Measurements from ENCODE around the gene PTPRD.

The PTPRD gene

DNA sequence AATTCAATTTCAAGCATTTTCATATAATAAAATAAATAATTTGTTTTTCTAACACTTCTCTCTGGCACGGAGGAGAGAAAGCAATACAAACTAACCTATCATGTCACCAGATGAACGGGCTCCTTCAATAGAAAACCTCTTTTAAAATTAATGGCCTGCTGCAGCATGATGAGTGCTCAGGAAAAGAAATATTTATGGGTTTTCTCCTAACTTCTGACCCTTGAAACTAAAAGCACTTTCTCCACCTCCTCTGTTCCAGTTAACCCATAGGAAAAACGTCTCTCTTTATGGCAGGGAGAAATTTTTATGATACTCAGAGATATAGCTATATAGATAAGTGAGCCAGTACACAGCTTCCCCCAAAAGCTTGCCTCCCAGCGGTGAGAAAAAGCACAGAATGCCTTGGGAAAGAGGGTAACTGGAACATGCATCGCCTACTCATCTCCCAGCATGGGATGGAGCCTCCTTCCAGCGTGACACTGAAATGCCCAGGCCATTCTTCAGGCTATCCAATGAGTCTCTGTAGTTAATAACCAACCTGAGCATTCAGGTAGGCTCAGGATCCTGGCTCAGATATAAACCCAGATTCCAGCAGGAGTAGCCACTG lies 1850.2 kb downstream of the PTPRD start:
- DNase-seq (ENCODE audit: low spot score) = no peak

DNA sequence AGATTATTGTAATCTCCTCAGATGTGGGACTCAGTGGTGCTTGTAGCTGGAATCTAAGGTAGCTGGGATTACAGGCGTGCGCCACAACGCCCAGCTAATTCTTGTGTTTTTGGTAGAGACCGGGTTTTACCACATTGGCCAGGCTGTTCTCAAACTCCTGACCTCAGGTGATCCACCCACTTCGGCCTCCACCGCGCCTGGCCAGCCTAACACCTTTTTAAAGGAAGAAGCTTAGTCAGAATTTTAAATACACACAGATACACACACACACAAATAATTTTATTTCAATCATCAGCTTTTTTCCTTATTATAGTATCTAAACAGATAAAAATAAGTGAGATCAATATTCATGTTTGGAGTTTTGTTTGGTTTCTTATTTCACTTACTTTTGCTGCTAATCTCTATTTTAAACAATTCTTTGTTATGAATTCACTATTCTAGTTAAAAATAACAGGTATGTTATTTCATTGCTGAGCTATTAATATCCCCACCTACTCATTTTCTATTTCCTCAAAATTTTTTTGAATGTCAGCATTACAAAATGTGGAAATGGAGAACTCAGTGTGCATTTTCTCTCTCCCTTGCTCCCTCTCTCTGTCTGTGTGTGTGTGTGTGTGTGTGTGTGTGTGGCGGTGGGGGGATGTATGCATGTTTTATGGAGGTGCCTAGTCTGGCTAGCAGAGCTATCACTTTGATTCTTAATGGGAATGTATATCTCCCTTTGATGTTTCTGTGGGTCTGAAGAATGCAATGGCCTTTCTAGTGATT lies 1852.6 kb downstream of the PTPRD start:
- DNase-seq (ENCODE audit: low spot score) = no peak

DNA sequence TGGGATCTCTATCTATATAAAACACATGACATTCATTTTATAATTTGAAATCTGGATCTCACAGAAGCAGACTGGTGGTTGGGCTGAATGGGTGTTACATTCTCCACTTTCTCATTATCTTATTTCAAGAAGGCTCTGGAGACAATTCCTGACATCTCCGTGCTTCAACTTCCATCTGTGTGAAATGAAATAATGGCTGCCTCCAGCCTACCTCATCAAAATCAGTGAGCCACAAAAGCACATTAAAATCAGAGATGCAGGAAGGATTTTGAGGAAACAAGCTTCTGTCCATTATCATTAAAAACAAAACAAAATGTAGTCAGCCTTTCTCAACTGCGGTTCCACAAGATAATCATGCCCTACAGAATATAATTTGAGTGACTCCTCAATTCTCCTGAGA lies 1854.9 kb downstream of the PTPRD start:
- no peak for DNase-seq (ENCODE audit: low spot score)

DNA sequence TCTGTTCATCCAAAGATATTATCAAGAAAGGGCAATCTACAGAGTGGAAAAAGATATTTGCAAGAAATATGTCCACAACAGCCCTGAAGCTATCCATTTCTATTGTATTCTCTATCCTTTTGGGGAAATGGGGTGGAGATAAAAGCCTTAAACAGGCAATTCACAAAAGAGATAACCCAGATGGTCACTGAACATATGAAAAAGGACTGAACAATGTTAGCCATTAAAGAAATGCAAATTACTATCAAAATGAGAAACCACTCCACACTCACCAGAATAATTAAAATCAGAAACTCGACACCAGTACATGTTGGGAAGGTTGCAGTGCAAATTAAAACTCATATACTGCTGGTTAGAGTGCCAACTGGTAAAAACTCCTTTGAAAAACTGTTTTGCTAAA lies 1858.1 kb downstream of the PTPRD start:
- DNase-seq (ENCODE audit: low spot score) = no peak

DNA sequence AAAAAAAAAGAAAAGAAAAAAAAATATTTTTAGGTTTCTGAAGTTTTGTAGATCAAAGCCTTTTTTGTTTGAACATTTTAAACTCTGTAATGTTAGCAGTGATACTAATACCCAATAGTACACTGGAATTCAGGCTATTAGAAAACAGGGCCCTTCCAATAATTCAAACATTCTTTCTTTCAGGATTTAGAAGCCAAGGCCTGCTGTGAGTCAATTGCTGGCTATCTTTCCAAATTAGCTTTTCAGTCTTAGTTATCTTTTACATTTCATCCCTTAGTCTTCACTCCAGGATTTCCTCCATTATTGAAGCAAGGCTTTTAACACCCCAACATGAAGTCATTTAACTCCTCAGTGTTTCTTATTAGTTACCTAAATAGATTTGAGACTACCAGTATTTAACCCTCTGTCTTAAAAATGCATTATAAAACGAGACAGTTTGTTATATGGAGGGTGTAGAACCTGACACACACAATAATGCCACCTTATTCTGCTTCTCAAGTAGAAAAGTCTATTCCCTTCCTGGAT lies 1861.3 kb downstream of the PTPRD start:
- no peak for DNase-seq (ENCODE audit: low spot score)

DNA sequence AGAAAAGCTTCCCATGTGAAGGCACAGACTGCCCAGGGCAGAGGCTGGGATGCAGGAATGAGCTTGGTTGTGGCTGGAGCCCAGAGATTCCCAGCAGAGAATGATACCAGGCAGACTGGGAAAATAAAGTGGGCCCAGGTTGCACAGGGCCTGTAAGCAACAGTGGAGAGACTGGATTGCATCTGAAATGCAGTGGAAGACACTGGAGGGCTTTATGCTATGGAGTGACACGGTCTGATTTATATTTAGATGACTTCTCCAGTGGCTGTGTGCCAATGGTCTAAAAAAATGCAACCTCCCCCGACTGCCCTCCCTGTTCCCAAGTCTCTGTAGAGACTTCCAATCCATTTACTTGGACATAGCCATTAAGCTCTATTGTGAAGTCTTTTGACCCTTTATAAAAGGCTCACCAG lies 1862.2 kb downstream of the PTPRD start:
- DNase-seq (ENCODE audit: low spot score) = no peak

DNA sequence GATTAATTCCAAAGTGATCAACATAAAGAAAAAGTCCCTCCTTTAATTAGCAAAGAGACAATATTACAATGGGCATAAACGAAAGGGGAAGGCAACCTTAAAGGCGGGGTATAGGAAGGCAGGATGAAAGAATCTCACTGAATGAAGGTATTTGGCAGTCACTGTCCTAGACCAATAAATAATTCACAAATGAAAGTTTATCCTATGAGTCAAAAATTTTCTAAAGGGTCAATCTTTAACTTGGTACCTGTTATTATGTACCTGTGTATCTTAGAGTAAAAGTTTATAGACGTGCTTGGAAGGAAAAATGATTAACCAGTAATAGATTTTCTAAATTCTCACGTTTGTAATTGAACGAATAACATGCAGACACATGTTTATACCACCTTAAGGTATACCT lies 1867.5 kb downstream of the PTPRD start:
- DNase-seq (ENCODE audit: low spot score) = no peak

DNA sequence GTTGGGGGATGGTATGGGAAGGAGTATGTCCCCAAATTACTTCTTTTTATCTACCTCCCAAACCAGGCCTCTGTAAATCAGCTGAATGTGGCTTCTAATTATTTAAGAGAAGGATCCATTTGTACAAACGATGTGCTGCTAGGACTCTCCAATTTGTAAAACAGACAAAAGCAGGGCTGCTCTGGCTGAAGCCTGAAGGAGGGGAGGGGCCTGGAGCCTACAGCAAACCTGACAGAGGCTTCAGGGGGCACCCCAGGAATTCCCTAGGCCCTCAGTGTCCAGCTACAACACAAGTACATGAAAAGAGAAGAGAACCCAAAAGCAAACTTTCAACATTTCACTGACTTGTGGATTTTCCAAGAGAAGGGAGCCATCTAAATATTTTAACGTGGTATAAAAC lies 1873.9 kb downstream of the PTPRD start:
- no peak for DNase-seq (ENCODE audit: low spot score)

DNA sequence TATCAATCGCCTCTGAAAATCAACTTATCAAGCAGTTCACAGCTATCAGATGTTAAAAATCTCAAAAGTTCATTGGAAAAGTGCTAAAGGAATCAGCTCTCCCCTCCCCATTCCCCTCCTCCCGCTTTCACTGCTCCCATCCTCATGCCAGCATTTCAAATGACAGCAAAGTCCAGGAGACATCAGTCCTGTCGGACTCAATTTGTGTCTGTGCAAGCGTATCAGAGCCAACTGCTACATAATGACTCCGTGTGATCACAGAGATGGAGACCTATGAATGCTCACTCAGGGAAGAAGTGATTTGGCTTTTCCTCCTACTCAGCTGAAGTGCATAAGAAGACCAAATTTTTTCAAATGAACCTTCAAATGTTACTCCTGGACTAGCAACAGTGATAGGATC lies 1876.0 kb downstream of the PTPRD start:
- no peak for DNase-seq (ENCODE audit: low spot score)

DNA sequence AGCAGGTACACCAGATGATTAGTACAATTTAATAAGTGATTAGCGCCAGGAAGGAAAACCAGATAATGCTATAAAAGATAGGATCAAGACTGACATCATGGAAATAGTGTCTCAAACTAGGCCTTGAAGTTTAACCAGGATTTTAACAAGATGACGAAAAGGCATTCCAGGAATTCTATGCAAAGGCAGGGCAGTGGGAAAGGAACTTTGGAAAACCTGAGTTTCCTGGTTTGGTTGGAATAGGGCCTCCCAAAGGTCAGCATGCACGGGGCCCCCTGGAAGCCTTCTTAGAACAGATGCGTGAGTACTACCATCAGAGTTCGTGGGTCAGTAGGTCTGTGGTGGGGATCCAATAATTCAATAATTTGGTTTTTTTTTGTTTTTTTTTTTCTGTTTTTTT lies 1878.0 kb downstream of the PTPRD start:
- no peak for DNase-seq (ENCODE audit: low spot score)

DNA sequence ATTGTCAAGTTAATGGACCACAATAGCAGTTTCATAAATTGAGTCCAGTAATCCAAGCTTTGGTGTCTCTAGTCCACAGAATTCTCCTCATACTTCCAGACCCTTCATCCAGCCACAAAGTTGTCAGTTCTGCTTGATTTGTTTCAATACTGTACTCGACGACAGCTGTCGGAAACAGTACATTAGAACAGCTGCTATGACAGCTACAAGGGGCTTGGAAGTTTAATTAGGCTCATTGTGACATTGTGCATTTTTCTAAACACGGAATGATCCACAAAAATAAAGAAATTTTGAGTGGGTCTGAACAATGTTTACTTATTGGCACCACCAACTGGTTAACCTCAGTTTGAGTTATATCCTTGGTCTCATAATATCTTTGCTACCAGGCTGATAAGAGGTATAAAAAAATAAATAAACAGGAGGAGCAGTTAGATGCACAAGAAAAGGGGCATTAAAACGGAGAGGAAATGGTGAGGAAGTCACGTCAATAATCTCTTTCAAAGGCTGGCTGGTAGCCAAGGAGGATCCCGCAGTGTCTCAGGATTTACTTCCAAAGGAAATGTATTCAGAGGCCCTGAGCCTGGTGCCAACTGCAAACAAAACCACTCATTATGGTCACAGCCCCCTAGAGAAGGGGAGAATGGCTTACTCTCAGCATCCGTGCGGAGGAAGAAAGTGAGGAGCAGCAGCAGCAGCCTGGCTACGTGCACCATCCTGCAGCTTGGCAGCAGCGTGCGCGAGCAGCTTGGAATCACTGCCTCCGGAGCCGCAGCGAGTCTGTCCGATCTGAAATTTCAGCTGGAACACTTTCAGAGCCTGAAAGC lies 1879.5 kb downstream of the PTPRD start:
- no peak for DNase-seq (ENCODE audit: low spot score)

DNA sequence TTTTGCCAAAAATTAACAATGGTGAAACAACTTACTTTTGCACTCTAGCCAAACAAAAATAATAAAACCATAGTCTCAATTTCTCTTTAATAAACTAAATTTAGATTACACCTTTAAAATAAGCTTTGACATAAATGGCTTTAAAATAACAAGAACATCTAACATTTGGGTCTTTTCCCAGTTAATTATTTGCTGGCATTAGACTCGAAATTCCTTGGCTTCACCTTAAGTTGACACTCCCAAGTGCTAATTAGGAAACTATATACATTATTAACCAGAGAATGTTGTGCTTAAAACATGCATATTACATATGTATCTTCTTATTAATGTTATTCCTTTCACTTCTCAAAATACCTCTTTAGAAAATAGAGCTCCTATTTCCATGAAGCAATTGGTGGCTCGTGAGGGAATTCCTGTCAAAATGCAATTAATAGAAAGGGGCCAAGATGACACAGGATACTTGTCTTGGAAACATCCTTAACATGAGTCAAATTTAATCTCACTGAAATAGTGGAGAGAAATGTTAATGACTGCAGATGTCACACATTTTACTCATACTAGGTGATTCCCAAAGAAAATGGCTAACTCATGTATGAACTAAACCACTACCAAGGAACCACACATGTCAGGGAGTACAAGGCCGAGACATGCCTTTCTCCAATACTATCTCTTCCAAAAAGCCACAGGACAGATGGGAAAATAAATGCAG lies 1880.3 kb downstream of the PTPRD start:
- no peak for DNase-seq (ENCODE audit: low spot score)

DNA sequence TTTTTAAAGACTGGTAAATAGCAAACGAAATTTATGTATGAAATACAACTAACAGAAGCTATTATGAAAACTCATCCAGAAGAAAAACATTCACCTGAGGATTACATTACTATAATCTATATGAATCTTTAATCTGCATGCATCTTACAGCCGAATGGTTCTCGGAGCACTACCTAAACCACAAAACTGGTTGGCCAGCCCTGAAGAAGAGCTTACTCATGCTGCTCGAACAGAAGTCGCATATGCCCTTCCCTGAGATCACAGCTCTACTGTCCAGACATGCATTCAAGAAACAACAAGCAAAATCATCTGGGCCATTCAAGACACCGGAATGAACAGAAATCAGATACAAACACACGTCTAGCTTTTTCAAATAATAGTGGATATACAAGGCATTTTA lies 1882.2 kb downstream of the PTPRD start:
- DNase-seq (ENCODE audit: low spot score) = no peak

DNA sequence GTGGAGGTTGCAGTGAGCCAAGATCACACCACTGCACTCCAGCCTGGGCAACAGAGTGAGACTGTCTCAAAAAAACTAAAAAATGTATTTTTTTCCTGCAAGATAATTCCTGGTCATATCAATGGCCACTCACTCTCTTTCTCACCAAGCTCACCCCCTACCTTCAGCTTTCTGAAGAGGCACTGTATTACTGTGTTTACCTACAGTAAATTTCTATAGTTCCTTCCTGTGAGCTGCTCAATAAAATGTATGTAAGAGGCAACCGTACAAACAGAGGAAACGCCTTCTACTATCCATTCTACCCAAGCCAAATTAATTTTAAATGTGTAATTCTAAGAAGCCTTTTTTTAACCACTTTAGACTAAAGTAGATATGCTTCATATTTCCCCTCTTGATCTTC lies 1883.9 kb downstream of the PTPRD start:
- DNase-seq (ENCODE audit: low spot score) = no peak

DNA sequence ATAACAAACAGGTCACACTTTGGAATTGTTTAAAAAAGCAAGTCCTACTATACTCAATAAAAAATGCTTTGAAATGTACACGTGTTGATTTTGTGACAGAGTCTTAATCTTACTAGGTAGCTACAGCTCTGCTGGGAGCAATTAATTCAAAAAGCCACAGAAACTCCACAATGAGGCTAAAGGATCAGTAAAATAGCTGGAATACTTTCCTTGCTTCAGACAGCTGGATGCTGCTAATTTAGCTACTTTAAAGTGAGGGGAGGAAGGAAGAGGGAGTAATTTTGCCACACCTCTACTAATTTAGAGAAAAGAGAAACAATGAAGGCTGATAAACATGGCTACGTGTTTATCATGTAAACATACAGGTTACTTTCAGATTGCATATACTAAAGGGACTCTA lies 1885.6 kb downstream of the PTPRD start:
- DNase-seq (ENCODE audit: low spot score) = no peak

DNA sequence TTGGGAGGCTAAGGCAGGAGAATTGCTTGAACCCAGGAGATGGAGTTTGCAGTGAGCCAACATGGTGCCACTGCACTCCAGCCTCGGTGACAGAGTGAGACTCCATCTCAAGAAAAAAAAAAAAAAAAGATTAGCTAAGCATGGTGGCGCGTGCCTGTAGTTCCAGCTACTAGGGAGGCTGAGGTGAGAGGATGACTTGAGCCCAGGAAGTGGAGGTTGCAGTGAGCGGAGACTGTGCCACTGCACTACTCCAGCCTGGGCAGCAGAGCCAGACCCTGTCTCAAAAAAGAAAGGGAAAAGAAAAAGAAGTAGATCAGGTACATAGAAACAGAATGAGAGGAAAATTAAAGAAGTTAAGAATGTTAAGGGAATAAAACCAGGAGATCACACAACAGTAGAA lies 1886.1 kb downstream of the PTPRD start:
- no peak for DNase-seq (ENCODE audit: low spot score)

DNA sequence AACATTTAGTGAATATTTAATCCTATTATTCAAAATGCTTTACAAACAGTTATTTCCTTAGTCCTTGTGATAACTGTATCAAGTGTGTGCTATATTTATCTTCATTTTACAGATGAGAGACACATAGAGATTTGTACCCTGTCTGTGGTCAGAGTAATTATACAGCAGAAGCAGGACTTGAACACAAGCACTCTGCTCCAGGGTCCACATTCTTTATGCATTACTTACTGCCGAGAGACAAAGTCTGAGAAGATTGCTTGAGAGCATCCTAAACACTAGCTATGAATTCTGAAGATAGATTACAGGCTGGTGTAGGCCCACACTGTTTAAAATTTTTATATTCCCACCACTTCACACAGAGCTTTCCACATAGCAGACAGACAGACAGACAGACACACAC lies 1887.2 kb downstream of the PTPRD start:
- no peak for DNase-seq (ENCODE audit: low spot score)

DNA sequence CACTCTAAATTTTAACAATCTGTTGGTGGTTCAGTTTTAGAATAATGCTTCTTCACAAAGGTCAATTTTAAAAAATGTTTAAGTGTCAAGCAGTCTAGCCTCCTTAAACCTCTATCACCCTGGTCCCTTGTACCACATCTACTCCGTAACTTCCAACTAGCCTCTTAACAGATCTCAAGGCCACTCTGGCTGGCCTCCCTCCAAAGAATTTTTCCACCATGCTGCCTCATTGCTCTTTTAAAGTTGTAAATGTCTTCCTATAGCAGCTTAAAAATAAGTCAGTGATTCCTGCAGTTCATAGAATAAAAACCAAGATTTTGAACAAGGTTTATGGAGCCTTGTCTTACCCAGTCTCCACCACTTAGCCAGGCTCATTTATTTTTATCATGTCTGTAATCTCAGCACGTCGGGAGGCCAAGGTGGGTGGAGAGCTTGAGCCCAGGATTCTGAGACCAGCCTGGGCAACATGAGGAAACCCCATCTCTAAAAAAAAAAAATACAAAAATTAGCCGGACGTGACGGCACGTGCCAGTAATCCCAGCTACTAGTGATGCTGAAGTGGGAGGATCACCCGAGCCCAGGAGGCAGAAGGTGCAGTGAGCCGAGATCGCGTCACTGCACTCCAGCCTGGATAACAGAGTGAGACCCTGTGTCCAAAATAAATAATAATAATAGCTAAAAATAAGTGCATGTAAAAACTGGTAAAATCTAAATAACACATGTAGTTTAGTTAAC lies 1888.4 kb downstream of the PTPRD start:
- DNase-seq (ENCODE audit: low spot score) = no peak

DNA sequence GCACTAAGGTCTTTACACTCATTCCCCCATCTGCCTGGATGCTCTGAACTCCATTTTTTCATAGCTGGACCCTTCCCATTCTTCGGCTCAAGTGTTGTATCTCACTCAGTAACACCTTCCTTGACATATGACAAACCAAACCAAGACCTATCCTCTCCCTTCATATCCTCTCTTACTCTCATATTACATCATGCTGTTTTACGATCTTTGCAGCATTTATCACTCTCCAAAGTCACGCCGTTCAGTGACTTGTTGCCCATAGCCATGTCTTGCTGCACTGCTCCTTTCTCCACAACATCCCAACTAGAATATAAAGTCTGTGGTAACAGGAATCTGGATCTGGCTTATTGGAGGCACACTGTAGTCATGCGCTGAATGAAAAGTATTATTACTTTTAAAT lies 1889.6 kb downstream of the PTPRD start:
- DNase-seq (ENCODE audit: low spot score) = no peak

DNA sequence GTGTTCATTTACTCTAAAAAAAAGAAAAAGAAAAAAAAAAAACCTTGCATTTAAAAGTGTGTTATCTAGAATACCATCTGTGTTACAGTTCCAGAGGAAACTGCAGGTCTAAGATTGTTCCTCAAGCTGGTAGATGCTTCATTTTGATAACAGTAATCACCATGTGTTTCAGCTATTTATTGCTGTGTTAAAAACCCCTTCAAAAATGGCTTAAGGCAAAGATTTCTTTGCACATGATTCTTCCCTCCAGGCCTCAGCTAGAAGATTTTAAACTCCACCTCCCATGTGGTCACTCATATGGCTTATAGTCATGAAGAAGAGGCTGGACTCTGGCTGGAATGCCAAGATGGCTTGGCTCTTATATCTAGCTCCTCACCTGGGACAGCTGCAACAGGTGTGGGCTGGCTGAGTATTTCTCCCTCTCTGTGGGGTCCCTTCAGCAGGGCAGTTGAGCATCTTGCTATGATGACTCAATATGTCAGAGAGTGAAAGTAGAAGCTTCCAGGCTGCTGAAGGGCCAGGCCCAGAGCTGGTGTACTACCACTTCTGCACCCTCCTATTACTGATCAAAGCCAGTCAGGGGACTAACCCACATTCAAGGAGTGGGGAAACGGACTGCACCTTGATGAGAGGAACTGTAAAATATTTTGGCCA lies 1892.8 kb downstream of the PTPRD start:
- no peak for DNase-seq (ENCODE audit: low spot score)

DNA sequence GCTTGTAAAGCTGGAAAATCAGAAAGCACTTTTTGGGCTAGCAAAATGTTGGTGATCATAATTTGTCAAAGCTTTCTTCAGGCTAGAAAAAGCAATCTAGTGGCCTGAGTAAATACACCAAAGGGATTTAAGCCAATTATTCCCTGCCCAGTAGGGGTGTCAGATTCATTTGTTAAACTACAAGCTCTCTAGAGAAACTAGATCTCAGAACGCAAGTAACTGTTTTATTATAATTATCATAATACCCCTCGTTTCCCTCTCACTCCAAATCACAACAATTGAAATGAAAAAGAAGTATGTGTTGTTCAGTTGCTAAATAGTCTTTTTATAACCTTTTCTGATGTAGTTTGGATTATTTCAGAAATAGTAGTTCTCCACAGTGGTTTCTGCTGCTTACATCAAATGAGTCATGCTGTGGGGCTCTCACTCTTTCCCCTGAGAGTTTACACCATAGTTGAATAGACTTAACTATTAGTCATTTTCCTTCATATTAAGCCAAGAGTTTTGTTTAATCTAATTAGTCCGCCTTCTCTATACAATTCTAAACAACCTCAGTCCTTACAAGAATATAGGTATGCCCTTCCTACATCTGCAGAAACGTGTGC lies 1894.6 kb downstream of the PTPRD start:
- DNase-seq (ENCODE audit: low spot score) = no peak
